A549 treated with GW870086 at 1 μM for 4 hours (cell line): Measurements from ENCODE around the gene RTEL1. TPM values are rescaled to one million over a fixed set of nuclear protein-coding genes. Genes with fewer than 3 reads are reported as not detected.

ENCODE experiments used
- total RNA-seq: library from RNA; stranded (reverse); fragments of 200-300 nt; extraction: Qiagen RNA extraction; gene quantifications from 5 replicates; pipeline ENCODE4 v1.2.3, GENCODE V29; 2022; ENCODE audit warnings: low read depth

The RTEL1 gene
- total RNA-seq, result 4.5 to 8.8 TPM (median 7.1 TPM) in 5 replicates

GRCh38 chr20:63657937-63658748, at the start of gene RTEL1:
Gene RTEL1, plus strand, starts transcription at chr20:63658312. Its CDS starts 1,091 bp downstream, at chr20:63659403.

GRCh38 chr20:63626424-63627128, 31.5 kb upstream of the RTEL1 start, which contains the start of gene GMEB2:
Gene GMEB2, minus strand, starts transcription at chr20:63627101. Its CDS starts 7,704 bp downstream, at chr20:63619397.

GRCh38 chr20:63653041-63653973, 4.8 kb upstream of the RTEL1 start, which contains the start of gene STMN3:
Gene STMN3, minus strand, starts transcription at chr20:63653424. Its CDS starts 79 bp downstream, at chr20:63653345.

GRCh38 chr20:63696628-63697356, 38.7 kb downstream of the RTEL1 start, which contains the start of gene TNFRSF6B:
Gene TNFRSF6B, plus strand, starts transcription at chr20:63696652. Its CDS starts 116 bp downstream, at chr20:63696768.

GRCh38 chr20:63707558-63708300, 49.6 kb downstream of the RTEL1 start, which contains the start of the genes ARFRP1 and ZGPAT:
Gene ARFRP1, minus strand, starts transcription at chr20:63707976. Its CDS starts 885 bp downstream, at chr20:63707091.
Gene ZGPAT, plus strand, starts transcription at chr20:63708039. Its CDS starts 542 bp downstream, at chr20:63708581.

GRCh38 chr20:63735859-63736718, 78.0 kb downstream of the RTEL1 start, which contains the start of gene LIME1:
Gene LIME1, plus strand, starts transcription at chr20:63736664. Its CDS starts 886 bp downstream, at chr20:63737550.

GRCh38 chr20:63739130-63740069, 81.3 kb downstream of the RTEL1 start, which contains the start of gene SLC2A4RG:
Gene SLC2A4RG, plus strand, starts transcription at chr20:63739776. Its CDS starts 137 bp downstream, at chr20:63739913.

Other genes starting within 250 kb of the RTEL1 start
- 0.58 to 0.93 TPM (median 0.67 TPM) in 5 replicates for gene KCNQ2, start 185.7 kb upstream of the RTEL1 start, total RNA-seq
- gene EEF1A2, start 159.2 kb upstream of the RTEL1 start, total RNA-seq, result 140 to 176 TPM (median 147 TPM) in 5 replicates
- gene PPDPF, start 137.5 kb upstream of the RTEL1 start, total RNA-seq, result 275 to 371 TPM (median 312 TPM) in 5 replicates
- gene PTK6, start 120.9 kb upstream of the RTEL1 start, total RNA-seq, result 2.5 to 3.1 TPM (median 2.9 TPM) in 5 replicates
- 0.10 to 0.15 TPM in 2 of 5 replicates, not detected in the others for gene SRMS, start 110.6 kb upstream of the RTEL1 start, total RNA-seq
- gene FNDC11, start 104.2 kb upstream of the RTEL1 start, total RNA-seq, result 0.13 to 0.54 TPM (median 0.21 TPM) in 5 replicates
- 13.9 to 22.2 TPM (median 21.1 TPM) in 5 replicates for gene HELZ2, start 84.1 kb upstream of the RTEL1 start, total RNA-seq
- 8.6 to 10.9 TPM (median 10.3 TPM) in 5 replicates for gene GMEB2, start 31.2 kb upstream of the RTEL1 start, total RNA-seq
- gene STMN3, start 4.9 kb upstream of the RTEL1 start, total RNA-seq, result 8.1 to 11.1 TPM (median 10.3 TPM) in 5 replicates
- gene TNFRSF6B, start 38.3 kb downstream of the RTEL1 start, total RNA-seq, result 0.14 to 0.95 TPM (median 0.74 TPM) in 4 of 5 replicates, not detected in the other
- 31.8 to 43.5 TPM (median 36.1 TPM) in 5 replicates for gene ARFRP1, start 49.7 kb downstream of the RTEL1 start, total RNA-seq
- 22.2 to 29.4 TPM (median 28.1 TPM) in 5 replicates for gene ZGPAT, start 49.7 kb downstream of the RTEL1 start, total RNA-seq
- gene LIME1, start 78.4 kb downstream of the RTEL1 start, total RNA-seq, result 3.9 to 9.6 TPM (median 8.7 TPM) in 5 replicates
- 62.3 to 102 TPM (median 97.2 TPM) in 5 replicates for gene SLC2A4RG, start 81.5 kb downstream of the RTEL1 start, total RNA-seq
- 0.66 to 0.86 TPM (median 0.78 TPM) in 5 replicates for gene ZBTB46, start 173.0 kb downstream of the RTEL1 start, total RNA-seq
- not detected in 5 replicates for gene ABHD16B, start 203.2 kb downstream of the RTEL1 start, total RNA-seq
- 126 to 136 TPM (median 130 TPM) in 5 replicates for gene TPD52L2, start 207.0 kb downstream of the RTEL1 start, total RNA-seq
- gene DNAJC5, start 236.8 kb downstream of the RTEL1 start, total RNA-seq, result 23.7 to 30.3 TPM (median 28.4 TPM) in 5 replicates